ENCODE results near the gene DNMT3A.

Gene DNMT3A

DNA sequence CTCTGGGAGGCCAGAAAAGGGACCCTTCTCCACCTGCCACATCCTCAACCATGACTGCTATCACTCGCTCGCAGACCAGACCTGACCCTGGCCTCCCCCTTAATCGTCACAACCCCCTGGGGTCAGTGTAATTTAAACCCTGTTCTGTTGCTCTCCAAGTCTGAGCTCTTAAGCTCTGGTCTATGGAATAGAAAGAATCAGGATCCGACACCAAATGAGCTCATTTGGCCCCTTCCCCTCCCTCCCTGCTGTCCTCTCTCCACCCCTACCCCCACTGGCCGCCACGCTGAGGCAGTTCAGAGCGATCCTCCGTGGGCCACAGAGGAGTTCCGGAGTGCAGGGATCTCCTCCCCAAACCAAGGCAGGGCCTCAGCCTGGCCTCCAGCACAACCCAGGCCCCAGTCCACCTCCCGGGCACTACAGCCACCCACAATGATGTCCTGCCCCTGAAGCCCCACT, 5.3 kb downstream of the DNMT3A start:
- H3K27ac ChIP-seq: no peak overlapping the region
- TF ChIP-seq, protein P1, sequence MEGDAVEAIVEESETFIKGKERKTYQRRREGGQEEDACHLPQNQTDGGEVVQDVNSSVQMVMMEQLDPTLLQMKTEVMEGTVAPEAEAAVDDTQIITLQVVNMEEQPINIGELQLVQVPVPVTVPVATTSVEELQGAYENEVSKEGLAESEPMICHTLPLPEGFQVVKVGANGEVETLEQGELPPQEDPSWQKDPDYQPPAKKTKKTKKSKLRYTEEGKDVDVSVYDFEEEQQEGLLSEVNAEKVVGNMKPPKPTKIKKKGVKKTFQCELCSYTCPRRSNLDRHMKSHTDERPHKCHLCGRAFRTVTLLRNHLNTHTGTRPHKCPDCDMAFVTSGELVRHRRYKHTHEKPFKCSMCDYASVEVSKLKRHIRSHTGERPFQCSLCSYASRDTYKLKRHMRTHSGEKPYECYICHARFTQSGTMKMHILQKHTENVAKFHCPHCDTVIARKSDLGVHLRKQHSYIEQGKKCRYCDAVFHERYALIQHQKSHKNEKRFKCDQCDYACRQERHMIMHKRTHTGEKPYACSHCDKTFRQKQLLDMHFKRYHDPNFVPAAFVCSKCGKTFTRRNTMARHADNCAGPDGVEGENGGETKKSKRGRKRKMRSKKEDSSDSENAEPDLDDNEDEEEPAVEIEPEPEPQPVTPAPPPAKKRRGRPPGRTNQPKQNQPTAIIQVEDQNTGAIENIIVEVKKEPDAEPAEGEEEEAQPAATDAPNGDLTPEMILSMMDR (conservative IDR thresholded peaks at IDR 0.05): no peak
- no peak for TF ChIP-seq ZFX (IDR thresholded peaks at IDR 0.05)

DNA sequence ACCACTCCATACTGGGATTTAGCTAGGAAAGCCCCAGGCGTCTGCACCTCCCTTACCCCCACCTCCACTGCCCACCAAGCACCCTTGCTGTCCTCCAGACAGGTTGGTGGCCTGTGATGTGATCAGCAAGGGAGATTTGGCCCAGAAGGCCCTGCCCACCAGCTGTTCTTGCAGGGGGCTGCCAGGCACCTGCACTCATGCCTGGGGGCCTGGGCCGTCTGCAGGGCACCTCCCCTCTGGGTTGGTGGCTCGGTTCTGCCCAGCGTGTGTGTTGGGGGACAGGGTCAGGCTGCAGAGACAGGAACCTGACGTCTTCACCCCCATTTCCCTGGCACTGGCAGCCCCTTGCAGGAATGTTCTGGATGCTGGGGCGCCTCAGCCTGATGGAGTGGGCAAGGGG, 5.8 kb downstream of the DNMT3A start:
- no peak overlapping the region for H3K27ac ChIP-seq
- no peak for TF ChIP-seq ZFX (IDR thresholded peaks at IDR 0.05)
- TF ChIP-seq, protein P1 (conservative IDR thresholded peaks at IDR 0.05): no peak

DNA sequence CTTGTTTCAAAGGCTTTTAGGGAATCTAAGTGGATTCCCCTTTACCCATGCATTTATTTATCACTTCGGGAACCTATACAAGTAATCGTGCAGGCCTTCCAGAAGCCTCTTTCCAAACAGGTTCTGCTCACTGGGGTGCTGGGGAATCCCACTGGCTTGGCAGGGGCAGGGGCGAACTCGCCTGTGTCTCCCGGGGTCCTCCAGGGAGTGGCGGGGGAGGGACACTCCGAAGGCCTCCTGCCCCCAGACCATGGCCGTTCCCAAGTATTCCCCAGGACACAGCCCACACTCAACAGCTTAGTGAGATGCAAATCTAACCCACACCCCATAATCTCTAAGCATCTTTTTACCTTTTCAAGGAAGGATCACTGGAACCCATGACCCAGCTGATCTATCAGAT, 6.5 kb downstream of the DNMT3A start:
- TF ChIP-seq, protein P1 (conservative IDR thresholded peaks at IDR 0.05): no peak
- TF ChIP-seq ZFX (IDR thresholded peaks at IDR 0.05): no peak
- H3K27ac ChIP-seq: no peak overlapping the region

DNA sequence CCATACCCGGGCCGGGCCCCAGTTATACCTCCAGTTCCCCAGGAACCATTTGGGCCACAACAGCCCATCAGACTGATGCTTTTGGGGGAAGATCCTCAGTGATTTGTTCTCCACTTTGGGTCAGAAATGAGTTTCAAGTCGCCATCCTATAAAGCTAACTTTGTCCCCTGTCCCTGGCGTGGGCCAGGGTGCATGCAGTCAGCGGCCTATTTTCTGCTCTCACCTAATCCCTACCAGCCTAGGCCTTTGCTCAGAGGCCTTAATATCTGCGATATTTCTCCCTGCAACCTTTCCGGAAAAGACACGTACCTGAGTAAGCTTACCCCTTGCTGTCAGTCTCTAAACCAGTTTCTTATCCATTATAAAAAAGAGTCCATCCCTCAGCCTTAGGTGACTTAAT, 7.2 kb downstream of the DNMT3A start:
- TF ChIP-seq, protein P1 (conservative IDR thresholded peaks at IDR 0.05): no peak
- no peak for TF ChIP-seq ZFX (IDR thresholded peaks at IDR 0.05)
- H3K27ac ChIP-seq: no peak overlapping the region

DNA sequence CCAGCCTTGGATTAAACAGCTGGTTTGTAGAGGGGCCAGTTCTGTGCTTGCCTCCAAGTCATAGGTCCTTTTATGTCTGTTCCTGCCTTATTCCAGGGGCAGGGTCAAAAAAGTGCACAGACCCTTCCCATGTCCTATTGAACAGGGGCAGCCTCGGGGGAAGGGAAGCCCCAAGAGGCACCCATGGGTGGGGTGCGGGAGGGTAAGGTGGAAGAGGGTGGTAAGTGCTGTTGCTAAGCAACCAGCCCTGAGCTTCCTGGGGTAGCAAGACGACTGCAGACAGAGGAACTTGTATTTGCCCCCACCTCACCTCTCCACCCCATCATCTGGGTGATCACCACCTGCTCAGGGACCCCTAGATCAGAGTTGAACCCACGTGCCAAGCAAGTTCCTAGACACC, 7.7 kb downstream of the DNMT3A start:
- H3K27ac ChIP-seq: no peak overlapping the region
- TF ChIP-seq ZFX (IDR thresholded peaks at IDR 0.05): no peak
- TF ChIP-seq, protein P1 (conservative IDR thresholded peaks at IDR 0.05): no peak

DNA sequence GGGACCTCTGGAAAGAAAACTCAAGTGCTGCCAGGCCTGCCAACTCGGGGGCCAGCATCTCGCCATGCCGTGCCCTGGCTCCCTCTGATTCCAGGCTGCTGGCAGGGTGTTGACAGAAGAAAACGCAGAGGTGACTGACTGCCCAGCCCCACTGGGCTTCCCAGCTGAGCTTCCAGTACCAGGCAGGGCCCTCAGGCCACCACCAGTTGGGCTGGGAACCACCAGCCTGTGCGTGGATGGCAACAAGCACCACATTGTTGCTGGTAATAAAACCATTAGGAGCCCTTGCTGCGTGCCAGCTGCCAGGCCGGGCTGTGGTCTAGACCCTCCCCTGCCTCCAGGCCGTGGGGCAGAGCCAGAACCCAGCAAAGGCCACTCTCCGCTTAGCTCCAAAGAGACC, 9.2 kb downstream of the DNMT3A start:
- TF ChIP-seq ZFX (IDR thresholded peaks at IDR 0.05): no peak
- TF ChIP-seq, protein P1 (conservative IDR thresholded peaks at IDR 0.05): no peak
- no peak overlapping the region for H3K27ac ChIP-seq

DNA sequence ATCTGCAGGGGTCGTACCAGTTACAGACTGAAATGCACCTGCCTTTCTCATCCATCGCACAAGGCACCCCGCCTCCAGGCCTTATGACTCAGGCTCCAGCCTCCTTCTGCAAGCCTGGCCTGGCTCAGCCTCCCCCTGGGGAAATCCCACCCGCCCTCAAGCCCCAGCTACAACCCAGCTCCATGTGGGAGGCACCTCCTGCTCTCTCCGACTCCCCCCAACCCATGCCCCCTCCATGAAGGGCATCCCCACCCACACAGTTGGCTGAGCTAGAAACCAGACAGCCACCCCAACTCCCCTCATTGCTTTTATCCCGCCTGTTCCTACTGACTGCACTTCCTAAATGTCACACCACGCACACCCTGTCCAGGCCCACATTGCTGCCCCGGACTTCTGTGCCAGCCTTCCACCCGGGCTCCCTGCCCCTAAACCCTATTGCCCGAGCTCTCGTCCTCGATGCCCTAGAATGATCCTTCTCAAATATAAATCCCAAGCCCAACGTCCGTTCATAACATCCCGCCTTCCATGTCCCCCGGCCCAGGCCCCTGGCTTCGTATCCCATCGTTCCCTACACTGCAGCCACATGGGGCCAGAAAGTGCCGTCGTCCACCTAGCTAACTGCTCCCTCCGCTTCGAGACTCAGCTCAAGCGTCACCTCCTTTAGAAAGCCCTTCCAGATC, 9.9 kb downstream of the DNMT3A start:
- H3K27ac ChIP-seq: no peak overlapping the region
- no peak for TF ChIP-seq ZFX (IDR thresholded peaks at IDR 0.05)
- TF ChIP-seq, protein P1 (conservative IDR thresholded peaks at IDR 0.05): no peak

All from C4-2B (cell line).